ENCODE results near the gene GRIK3.

DNA sequence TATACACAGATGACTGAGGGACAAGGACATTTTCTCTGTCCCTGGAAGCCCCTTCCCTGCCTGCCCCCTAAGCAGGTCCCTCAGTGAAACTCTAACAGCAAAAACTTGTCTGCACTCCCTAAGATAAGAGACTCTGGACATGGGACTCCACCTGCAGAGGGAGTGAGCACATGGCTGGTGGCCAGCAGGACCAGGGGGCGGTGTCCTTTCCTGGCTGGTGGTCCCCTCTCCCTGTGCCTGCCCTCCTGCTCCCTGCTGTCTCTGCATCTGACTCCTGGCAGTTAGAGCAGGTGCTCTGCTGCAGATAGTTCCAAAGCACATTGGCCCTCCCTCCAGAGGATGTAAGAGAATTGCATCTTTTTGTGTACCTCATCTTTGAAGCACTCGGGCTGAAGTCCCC is 215.5 kb downstream of the GRIK3 start:
- TF ChIP-seq, protein P1, sequence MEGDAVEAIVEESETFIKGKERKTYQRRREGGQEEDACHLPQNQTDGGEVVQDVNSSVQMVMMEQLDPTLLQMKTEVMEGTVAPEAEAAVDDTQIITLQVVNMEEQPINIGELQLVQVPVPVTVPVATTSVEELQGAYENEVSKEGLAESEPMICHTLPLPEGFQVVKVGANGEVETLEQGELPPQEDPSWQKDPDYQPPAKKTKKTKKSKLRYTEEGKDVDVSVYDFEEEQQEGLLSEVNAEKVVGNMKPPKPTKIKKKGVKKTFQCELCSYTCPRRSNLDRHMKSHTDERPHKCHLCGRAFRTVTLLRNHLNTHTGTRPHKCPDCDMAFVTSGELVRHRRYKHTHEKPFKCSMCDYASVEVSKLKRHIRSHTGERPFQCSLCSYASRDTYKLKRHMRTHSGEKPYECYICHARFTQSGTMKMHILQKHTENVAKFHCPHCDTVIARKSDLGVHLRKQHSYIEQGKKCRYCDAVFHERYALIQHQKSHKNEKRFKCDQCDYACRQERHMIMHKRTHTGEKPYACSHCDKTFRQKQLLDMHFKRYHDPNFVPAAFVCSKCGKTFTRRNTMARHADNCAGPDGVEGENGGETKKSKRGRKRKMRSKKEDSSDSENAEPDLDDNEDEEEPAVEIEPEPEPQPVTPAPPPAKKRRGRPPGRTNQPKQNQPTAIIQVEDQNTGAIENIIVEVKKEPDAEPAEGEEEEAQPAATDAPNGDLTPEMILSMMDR (IDR thresholded peaks at IDR 0.05; ENCODE audit: low read depth, low read length, missing input control) = no peak
- TF ChIP-seq, protein P2, sequence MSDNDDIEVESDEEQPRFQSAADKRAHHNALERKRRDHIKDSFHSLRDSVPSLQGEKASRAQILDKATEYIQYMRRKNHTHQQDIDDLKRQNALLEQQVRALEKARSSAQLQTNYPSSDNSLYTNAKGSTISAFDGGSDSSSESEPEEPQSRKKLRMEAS (IDR thresholded peaks at IDR 0.05) = no peak
- TF ChIP-seq TAF1 (conservative IDR thresholded peaks at IDR 0.05) (no peak), YY1 (IDR thresholded peaks at IDR 0.05) (no peak), JUND (IDR thresholded peaks at IDR 0.05) (no peak), EGR1 (IDR thresholded peaks at IDR 0.05; ENCODE audit: low read depth in 2 of 2) (no peak), RAD21 (IDR thresholded peaks at IDR 0.05) (no peak), GABPA (IDR thresholded peaks at IDR 0.05 in 1 of 2, conservative IDR thresholded peaks at IDR 0.05 in 1 of 2) (no peak), FOXA1 (IDR thresholded peaks at IDR 0.05) (no peak), RXRA (IDR thresholded peaks at IDR 0.05) (no peak)
- TF ChIP-seq, protein P3, sequence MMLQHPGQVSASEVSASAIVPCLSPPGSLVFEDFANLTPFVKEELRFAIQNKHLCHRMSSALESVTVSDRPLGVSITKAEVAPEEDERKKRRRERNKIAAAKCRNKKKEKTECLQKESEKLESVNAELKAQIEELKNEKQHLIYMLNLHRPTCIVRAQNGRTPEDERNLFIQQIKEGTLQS (IDR thresholded peaks at IDR 0.05) = no peak

All from liver (tissue), 3 donors.